Measurements from ENCODE around the gene RPL23.

RPL23 gene

GRCh38 chr17:38853292-38854219 lies at the start of gene RPL23:
TSS of gene RPL23 (minus strand) at chr17:38853721. CDS start at chr17:38853710, 11 bp downstream.
- peak; percentile 96 for DNase-seq

- peak; percentile 59 for DNase-seq
Measured at GRCh38 chr17:38900978-38901656, 47.6 kb upstream of the RPL23 start.

- DNase-seq, result peak; percentile 14
Measured at GRCh38 chr17:38899421-38899820, 45.9 kb upstream of the RPL23 start.

- peak; percentile 92 for DNase-seq
Measured at GRCh38 chr17:38898812-38899348, 45.4 kb upstream of the RPL23 start.

GRCh38 chr17:38898291-38898679 lies 44.8 kb upstream of the RPL23 start:
- peak; percentile 41 for DNase-seq

- DNase-seq, result no peak
Measured at GRCh38 chr17:38897671-38898290, 44.3 kb upstream of the RPL23 start.

- no peak for DNase-seq
Measured at GRCh38 chr17:38897176-38897575, 43.7 kb upstream of the RPL23 start.

GRCh38 chr17:38896346-38896954 lies 42.9 kb upstream of the RPL23 start:
- DNase-seq, result no peak

GRCh38 chr17:38894276-38894675 lies 40.8 kb upstream of the RPL23 start:
- DNase-seq, result no peak

- DNase-seq, result peak; percentile 60
Measured at GRCh38 chr17:38893607-38894006, 40.1 kb upstream of the RPL23 start.

- DNase-seq, result no peak
Measured at GRCh38 chr17:38893113-38893512, 39.6 kb upstream of the RPL23 start.

- no peak for DNase-seq
Measured at GRCh38 chr17:38892620-38893019, 39.1 kb upstream of the RPL23 start.

- no peak for DNase-seq
Measured at GRCh38 chr17:38892083-38892482, 38.6 kb upstream of the RPL23 start.

- no peak for DNase-seq
Measured at GRCh38 chr17:38891441-38891840, 37.9 kb upstream of the RPL23 start.

- peak; percentile 13 for DNase-seq
Measured at GRCh38 chr17:38890410-38890746, 36.9 kb upstream of the RPL23 start.

- no peak for DNase-seq
Measured at GRCh38 chr17:38889745-38890409, 36.4 kb upstream of the RPL23 start.

GRCh38 chr17:38888842-38889241 lies 35.3 kb upstream of the RPL23 start:
- no peak for DNase-seq

- DNase-seq, result no peak
Measured at GRCh38 chr17:38886643-38887010, 33.1 kb upstream of the RPL23 start.

GRCh38 chr17:38885728-38886642 lies 32.5 kb upstream of the RPL23 start:
- DNase-seq, result no peak

GRCh38 chr17:38885044-38885727 lies 31.7 kb upstream of the RPL23 start:
- no peak for DNase-seq

Measured in activated CD4-positive, alpha-beta T cell treated with anti-CD3 and anti-CD28 coated beads, Interleukin-2, Interleukin-6, amounts not matched to agents 100 ng/mL and 50 ng/mL, durations not matched to agents 16 hours and 8 hours (primary cell).